Measurements from ENCODE around the gene MRPS35.

- TF ChIP-seq CTCF (IDR thresholded peaks at IDR 0.05) = no peak
- no peak for TF ChIP-seq POLR2A (IDR thresholded peaks at IDR 0.05)
Observed at GRCh38 chr12:27672051-27672450, 38.6 kb upstream of the MRPS35 start.

All from esophagus squamous epithelium (tissue), 4 donors.